OCI-LY3 (cell line): ENCODE data around the gene RIPPLY2.

Experiments used
- EZH2phosphoT487 ChIP-seq: fragments of 200-600 bp; shearing (Covaris generic); IDR thresholded peaks from 2 replicates; pipeline ENCODE4 v1.6.1; 2018; ENCODE audit warnings: antibody characterized with exemption, mixed run types, low read depth
- TF ChIP-seq, protein P1 (sequence below): fragments of 200-600, 300-600 bp; sonication (generic); IDR thresholded peaks from 2 replicates; pipeline ENCODE4 v1.5.1; 2014; ENCODE audit warnings: antibody characterized with exemption, low read length, low read depth

DNA sequence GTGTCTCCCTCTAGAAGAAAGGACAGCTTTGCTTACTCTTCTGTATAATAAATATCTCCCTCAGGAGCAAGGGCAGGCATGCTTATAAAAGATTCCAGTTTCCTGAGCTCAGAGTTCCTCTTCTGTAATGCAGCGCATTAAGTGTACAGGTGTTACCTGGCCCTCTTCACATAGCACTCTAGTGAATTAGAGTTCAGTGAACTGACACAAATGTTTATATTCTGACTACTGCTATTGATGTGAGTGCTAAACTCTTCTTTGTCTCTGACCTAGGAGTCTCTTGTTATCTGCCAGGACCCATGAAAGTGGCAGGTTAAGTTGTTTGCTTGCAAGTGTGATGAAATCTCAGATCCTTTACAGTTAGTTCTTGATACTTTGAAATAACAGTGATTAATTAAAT lies 39.9 kb downstream of the RIPPLY2 start:
- TF ChIP-seq, protein P1, sequence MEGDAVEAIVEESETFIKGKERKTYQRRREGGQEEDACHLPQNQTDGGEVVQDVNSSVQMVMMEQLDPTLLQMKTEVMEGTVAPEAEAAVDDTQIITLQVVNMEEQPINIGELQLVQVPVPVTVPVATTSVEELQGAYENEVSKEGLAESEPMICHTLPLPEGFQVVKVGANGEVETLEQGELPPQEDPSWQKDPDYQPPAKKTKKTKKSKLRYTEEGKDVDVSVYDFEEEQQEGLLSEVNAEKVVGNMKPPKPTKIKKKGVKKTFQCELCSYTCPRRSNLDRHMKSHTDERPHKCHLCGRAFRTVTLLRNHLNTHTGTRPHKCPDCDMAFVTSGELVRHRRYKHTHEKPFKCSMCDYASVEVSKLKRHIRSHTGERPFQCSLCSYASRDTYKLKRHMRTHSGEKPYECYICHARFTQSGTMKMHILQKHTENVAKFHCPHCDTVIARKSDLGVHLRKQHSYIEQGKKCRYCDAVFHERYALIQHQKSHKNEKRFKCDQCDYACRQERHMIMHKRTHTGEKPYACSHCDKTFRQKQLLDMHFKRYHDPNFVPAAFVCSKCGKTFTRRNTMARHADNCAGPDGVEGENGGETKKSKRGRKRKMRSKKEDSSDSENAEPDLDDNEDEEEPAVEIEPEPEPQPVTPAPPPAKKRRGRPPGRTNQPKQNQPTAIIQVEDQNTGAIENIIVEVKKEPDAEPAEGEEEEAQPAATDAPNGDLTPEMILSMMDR = no peak
- no peak for TF ChIP-seq EZH2phosphoT487
